22Rv1 (cell line): ENCODE measurements around the gene EPB41L4B.

ENCODE experiments used
- H3K27ac ChIP-seq: fragments of 450-650 bp; 2 replicates; pipeline ENCODE4 v1.5.1; 2017
- CTCF ChIP-seq: fragments of 450-650 bp; IDR thresholded peaks from 2 replicates; pipeline ENCODE4 v1.5.1; 2017; ENCODE audit warnings: mild to moderate bottlenecking
- ZFX ChIP-seq: fragments of 450-650 bp; IDR thresholded peaks from 2 replicates; pipeline ENCODE4 v1.6.1; 2017; ENCODE audit warnings: antibody characterized with exemption, borderline replicate concordance

EPB41L4B gene

DNA sequence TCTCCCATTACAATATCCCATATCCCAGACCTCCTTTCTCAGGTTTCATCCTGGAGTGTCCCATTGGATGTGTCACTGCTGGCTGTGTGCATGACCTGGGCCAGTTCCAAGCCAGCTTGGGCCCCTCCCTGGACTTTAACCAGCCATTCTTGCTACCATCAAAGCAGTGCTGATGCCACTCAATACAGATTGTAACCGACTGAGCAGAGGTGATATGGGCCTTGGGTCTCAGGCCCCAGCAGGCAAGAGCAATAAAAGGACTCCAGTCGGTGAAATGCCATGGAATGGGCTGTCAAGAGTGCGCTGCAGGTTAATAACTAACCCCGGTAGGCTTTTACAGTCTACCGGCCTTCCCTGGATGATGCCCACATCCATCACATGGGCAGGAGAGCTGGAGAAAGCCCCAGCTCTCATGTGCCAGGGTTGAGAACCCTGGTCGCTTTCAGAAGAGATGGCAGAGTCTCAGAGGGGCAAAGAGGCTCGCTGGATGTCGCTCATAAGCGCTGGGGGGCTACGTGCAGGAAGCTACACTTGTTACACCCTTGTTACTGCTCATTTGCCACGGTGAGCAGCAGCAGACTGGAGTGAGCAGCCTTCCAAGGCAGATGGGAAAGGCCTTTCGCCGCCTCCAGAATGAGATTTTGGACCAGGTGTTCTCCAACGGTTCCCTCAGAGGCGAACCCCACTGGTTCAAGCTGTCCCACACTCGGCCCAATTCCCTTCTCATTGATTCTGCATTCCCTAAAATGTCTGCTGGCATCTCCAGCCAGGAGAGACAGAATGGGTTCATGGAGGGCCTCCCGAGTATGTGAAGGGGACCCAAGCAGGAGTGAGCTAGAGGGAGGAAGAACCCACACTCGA, 13.2 kb downstream of the EPB41L4B start:
- TF ChIP-seq CTCF (no peak), ZFX (no peak)
- H3K27ac ChIP-seq: no peak overlapping the region

- H3K27ac ChIP-seq: no peak overlapping the region
- TF ChIP-seq CTCF (no peak), ZFX (no peak)
Measured at GRCh38 chr9:109305801-109306200, 15.1 kb downstream of the EPB41L4B start.

DNA sequence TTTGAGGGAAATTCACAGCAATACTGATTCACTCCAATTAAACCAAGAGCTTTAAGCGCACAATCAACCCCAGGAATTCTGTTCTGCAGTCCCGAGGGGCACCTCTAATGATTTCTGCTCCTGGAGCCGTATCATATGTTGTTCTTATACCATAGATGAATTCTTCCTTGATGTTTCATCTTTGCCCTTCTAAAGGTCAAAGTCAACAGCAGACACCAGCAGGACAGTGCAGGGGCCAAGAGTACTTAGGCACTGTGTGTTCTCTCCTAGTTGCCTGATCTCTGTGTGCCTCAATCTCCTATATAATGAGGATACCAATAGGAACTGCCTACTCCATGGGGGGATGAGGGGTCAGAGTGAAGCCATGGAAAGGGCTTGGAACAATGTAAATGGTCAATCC, 16.5 kb downstream of the EPB41L4B start:
- H3K27ac ChIP-seq: no peak overlapping the region
- TF ChIP-seq CTCF (no peak), ZFX (no peak)

DNA sequence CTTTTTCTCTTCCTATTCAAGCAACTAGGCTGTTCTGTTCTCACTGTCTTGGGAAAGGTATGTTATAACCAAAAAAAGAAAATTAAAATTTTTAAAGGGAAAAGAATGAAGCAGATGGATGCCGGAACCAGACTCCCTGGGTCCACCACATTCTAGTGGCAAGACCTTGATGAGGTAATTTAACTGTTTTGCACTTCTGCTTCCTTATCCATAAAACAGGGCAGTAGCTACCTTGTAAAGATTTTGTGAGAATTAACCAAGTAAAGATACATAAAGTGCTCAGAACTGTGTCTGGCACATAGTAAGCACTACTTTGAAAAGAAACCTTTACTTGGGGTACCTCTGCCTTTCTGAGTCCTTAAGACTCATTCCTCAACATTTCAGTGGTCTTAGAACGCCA, 17.0 kb downstream of the EPB41L4B start:
- H3K27ac ChIP-seq: no peak overlapping the region
- TF ChIP-seq CTCF (no peak), ZFX (no peak)

GRCh38 chr9:109302606-109303005, 18.3 kb downstream of the EPB41L4B start:
- no peak for TF ChIP-seq ZFX
- TF ChIP-seq CTCF: no peak
- H3K27ac ChIP-seq: no peak overlapping the region

GRCh38 chr9:109301012-109301411, 19.8 kb downstream of the EPB41L4B start:
- TF ChIP-seq CTCF (no peak), ZFX (no peak)
- no peak overlapping the region for H3K27ac ChIP-seq

GRCh38 chr9:109299891-109300290, 21.0 kb downstream of the EPB41L4B start:
- TF ChIP-seq ZFX (no peak), CTCF (no peak)
- H3K27ac ChIP-seq: no peak overlapping the region
